Glomerular endothelial cell (primary cell): ENCODE data around the gene SELENOM. TPM values are rescaled to one million over a fixed set of nuclear protein-coding genes. Genes with fewer than 3 reads are reported as not detected.

ENCODE experiments used
- DNase-seq: peaks from one replicate; pipeline ENCODE4 v3.0.0-alpha.2; 2011; ENCODE audit warnings: low read depth, low spot score; ENCODE audit errors: extremely low read depth
- total RNA-seq: library from RNA; depleted of rRNA; stranded (reverse); fragments of >200 nt; gene quantifications from 2 replicates; pipeline ENCODE4 v1.2.3, GENCODE V29; 2015

Gene SELENOM
- 120 and 175 TPM in 2 replicates for total RNA-seq

- peak; percentile 86 for DNase-seq
These were observed at the start of gene SELENOM for GRCh38 chr22:31107178-31107893. TSS of gene SELENOM (minus strand) at chr22:31107568. CDS start at chr22:31107505, 63 bp downstream.

- DNase-seq = no peak
These were observed 48.1 kb upstream of the SELENOM start for GRCh38 chr22:31155422-31155821.

GRCh38 chr22:31154975-31155374 lies 47.6 kb upstream of the SELENOM start:
- no peak for DNase-seq

- DNase-seq = no peak
These were observed 46.0 kb upstream of the SELENOM start for GRCh38 chr22:31153357-31153756.

GRCh38 chr22:31151872-31152271 lies 44.5 kb upstream of the SELENOM start:
- no peak for DNase-seq

GRCh38 chr22:31150615-31151014 lies 43.2 kb upstream of the SELENOM start:
- no peak for DNase-seq

- peak; percentile 54 for DNase-seq
These were observed 41.7 kb upstream of the SELENOM start for GRCh38 chr22:31148953-31149627.

GRCh38 chr22:31148488-31148887 lies 41.1 kb upstream of the SELENOM start:
- no peak for DNase-seq

- DNase-seq = no peak
These were observed 36.9 kb upstream of the SELENOM start for GRCh38 chr22:31144223-31144622.

GRCh38 chr22:31143537-31143936 lies 36.2 kb upstream of the SELENOM start:
- no peak for DNase-seq

- no peak for DNase-seq
These were observed 35.7 kb upstream of the SELENOM start for GRCh38 chr22:31143038-31143437.

GRCh38 chr22:31142285-31142684 lies 34.9 kb upstream of the SELENOM start:
- no peak for DNase-seq

- DNase-seq = no peak
These were observed 34.2 kb upstream of the SELENOM start for GRCh38 chr22:31141551-31141950.

GRCh38 chr22:31140746-31141145 lies 33.4 kb upstream of the SELENOM start:
- no peak for DNase-seq

- no peak for DNase-seq
These were observed 32.7 kb upstream of the SELENOM start, which contains the start of gene PLA2G3 for GRCh38 chr22:31139866-31140716. TSS of gene PLA2G3 (minus strand) at chr22:31140508. CDS start at chr22:31140354, 154 bp downstream.

GRCh38 chr22:31139066-31139465 lies 31.7 kb upstream of the SELENOM start:
- DNase-seq = no peak

- DNase-seq = no peak
These were observed 30.8 kb upstream of the SELENOM start for GRCh38 chr22:31138126-31138525.

GRCh38 chr22:31137721-31138120 lies 30.4 kb upstream of the SELENOM start:
- DNase-seq = no peak

GRCh38 chr22:31136711-31137110 lies 29.3 kb upstream of the SELENOM start:
- no peak for DNase-seq

GRCh38 chr22:31136155-31136554 lies 28.8 kb upstream of the SELENOM start:
- DNase-seq = no peak

- no peak for DNase-seq
These were observed 28.3 kb upstream of the SELENOM start for GRCh38 chr22:31135706-31136105.
